AG04450 (cell line): ENCODE data around the gene ZSWIM4. TPM values are rescaled to one million over a fixed set of nuclear protein-coding genes. Genes with fewer than 3 reads are reported as not detected.

Experiments used
- CTCF ChIA-PET: fragments of 300-600, 350-600 bp; formaldehyde crosslinking; extraction: SDS; loops from one replicate; lab custom pipeline; 2022; ENCODE audit warnings: antibody characterized with exemption, inconsistent platforms; lab: Charles Lee
- POLR2A ChIA-PET: fragments of 350-600 bp; formaldehyde crosslinking; extraction: SDS; loops from one replicate; lab custom pipeline; 2021; ENCODE audit warnings: antibody characterized with exemption, inconsistent platforms; lab: Yijun Ruan, JAX
- DNase-seq: peaks from one replicate; pipeline ENCODE4 v3.0.0-alpha.2; 2011; ENCODE audit warnings: low read depth, low spot score
- H3K27ac ChIP-seq: one replicate; pipeline ENCODE4 v1.5.1; 2012; ENCODE audit warnings: low read depth, low read length, control low read depth
- H3K27me3 ChIP-seq: one replicate; pipeline ENCODE4 v1.6.0; 2012; ENCODE audit warnings: low read length; ENCODE audit not compliant: control insufficient read depth, insufficient read depth
- H3K4me3 ChIP-seq: 2 replicates; pipeline ENCODE4 v1.5.1; 2011; ENCODE audit warnings: mild to moderate bottlenecking, low read depth, low read length, control low read depth
- H3K9me3 ChIP-seq: 2 replicates; pipeline ENCODE4 v1.5.1; 2012; ENCODE audit warnings: low read length; ENCODE audit not compliant: control insufficient read depth, insufficient read depth
- CTCF ChIP-seq: IDR thresholded peaks from 2 replicates; pipeline ENCODE4 v1.5.1; 2011; ENCODE audit warnings: low read depth, low read length, control low read depth, inconsistent platforms
- polyA plus RNA-seq: library from polyadenylated mRNA; depleted of rRNA; stranded (reverse); fragments of >200 nt; gene quantifications from 2 replicates; pipeline ENCODE4 v1.2.3, GENCODE V29; 2011

The ZSWIM4 gene
- polyA plus RNA-seq, 1 experiment: 2.3 TPM

- TF ChIP-seq CTCF: no peak
- H3K27me3 ChIP-seq: no peaks in the 10 kb centered on the region
- POLR2A ChIA-PET: interaction anchor here (1.0 to 1.3 kb wide), 3 partner anchors 17 to 42 kb away, joined by 3 to 7 read pairs (median 6); no protein-coding TSS in a partner anchor
- no peak overlapping the region for H3K27ac ChIP-seq
- CTCF ChIA-PET: no interaction called here
- peaks cover 20% of the 10 kb centered on the region; the same call in 1 of the 2 replicates for H3K9me3 ChIP-seq
- H3K4me3 ChIP-seq: no peak overlapping the region
- no peak for DNase-seq
Measured at GRCh38 chr19:13830114-13830740, 35.0 kb downstream of the ZSWIM4 start.

- no peak overlapping the region for H3K4me3 ChIP-seq
- no peak overlapping the region for H3K27ac ChIP-seq
- TF ChIP-seq CTCF: no peak
- ChIA-PET CTCF (no interaction called here), POLR2A (interaction anchor here (1.3 kb wide), 1 partner anchor 31 kb away, joined by 6 read pairs; no protein-coding TSS in a partner anchor)
- no peaks in the 10 kb centered on the region for H3K27me3 ChIP-seq
- peaks cover 14% of the 10 kb centered on the region; the same call in 1 of the 2 replicates for H3K9me3 ChIP-seq
- DNase-seq: no peak
Measured at GRCh38 chr19:13830741-13831536, 35.7 kb downstream of the ZSWIM4 start.

- POLR2A ChIA-PET: no interaction called here
- H3K27ac ChIP-seq: no peak overlapping the region
- peaks cover 14% of the 10 kb centered on the region; the same call in 1 of the 2 replicates for H3K9me3 ChIP-seq
- no peaks in the 10 kb centered on the region for H3K27me3 ChIP-seq
- TF ChIP-seq CTCF: no peak
- CTCF ChIA-PET: no interaction called here
- no peak for DNase-seq
- no peak overlapping the region for H3K4me3 ChIP-seq
Measured at GRCh38 chr19:13831537-13832467, 36.6 kb downstream of the ZSWIM4 start.

- ChIA-PET CTCF (interaction anchor here (0.9 kb wide), 1 partner anchor 36 kb away, joined by 3 read pairs; no protein-coding TSS in a partner anchor), POLR2A (interaction anchor here (0.6 to 1.2 kb wide), 4 partner anchors 29 to 688 kb away, joined by 3 to 8 read pairs (median 4); partner anchors contain the start of gene C19orf53)
- TF ChIP-seq CTCF: peak; percentile 44
- peak overlapping the region; percentile 27 for H3K4me3 ChIP-seq
- DNase-seq: peak; percentile 53
- H3K27ac ChIP-seq: peak overlapping the region; percentile 75
- no peaks in the 10 kb centered on the region for H3K27me3 ChIP-seq
- H3K9me3 ChIP-seq: peaks cover 14% of the 10 kb centered on the region; the same call in 1 of the 2 replicates
Measured at GRCh38 chr19:13833330-13834243, 38.3 kb downstream of the ZSWIM4 start.
